Adrenal gland (tissue), 5 donors: Measurements from ENCODE around the gene ANK2.

ENCODE experiments used
- POLR2A ChIP-seq, 2 donors: fragments of 450-650 bp; IDR thresholded peaks; one replicate each; pipeline ENCODE4 v1.6.1; 2017; ENCODE audit warnings: antibody characterized with exemption in 2 of 2, mild to moderate bottlenecking in 2 of 2, moderate library complexity in 1 of 2
- TF ChIP-seq, protein P1 (sequence below), 6 experiments: fragments of 450-650 bp in 4 of 6; fragments of 200-600 bp in 2 of 6; sonication (generic) in 1 of 6; IDR thresholded peaks; 1 replicate in 5 of 6; 2 replicates in 1 of 6; pipeline versions ENCODE4 v1.5.1 to v1.8.0; 2016 to 2021; ENCODE audit warnings: antibody characterized with exemption in 6 of 6, mild to moderate bottlenecking in 2 of 6, moderate library complexity in 1 of 6
- donor health status: DM: no; HTN: no; CAD: no.

DNA sequence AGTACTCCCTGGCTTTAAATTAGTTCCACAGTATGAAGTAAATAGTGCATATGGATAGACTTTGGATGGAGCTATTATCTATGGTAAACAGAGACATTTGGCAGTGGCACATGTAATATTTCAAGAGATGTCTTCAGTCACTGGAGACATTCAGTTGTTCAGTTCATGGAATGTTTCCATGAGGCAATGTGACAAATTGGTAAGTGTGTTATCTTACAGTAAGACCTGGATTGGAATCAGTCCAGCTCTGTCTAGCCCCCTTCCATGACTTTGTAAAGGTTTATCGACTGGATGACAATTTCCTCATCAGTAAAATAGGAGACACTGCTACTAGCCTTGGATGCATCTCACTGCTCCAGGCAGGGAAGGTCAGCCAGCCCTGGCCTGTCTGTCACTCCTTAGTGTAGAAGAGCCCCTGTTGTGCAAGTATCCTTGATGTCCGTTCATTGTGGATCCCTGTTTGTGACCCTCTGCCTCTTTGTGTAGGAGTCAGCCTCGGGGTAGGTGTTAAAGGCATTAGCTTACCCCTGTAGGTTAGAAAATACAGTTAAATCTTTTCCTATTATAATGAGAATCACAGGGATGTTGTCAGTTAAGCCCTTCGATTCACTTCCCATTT, 335.9 kb downstream of the ANK2 start:
- TF ChIP-seq, protein P1, sequence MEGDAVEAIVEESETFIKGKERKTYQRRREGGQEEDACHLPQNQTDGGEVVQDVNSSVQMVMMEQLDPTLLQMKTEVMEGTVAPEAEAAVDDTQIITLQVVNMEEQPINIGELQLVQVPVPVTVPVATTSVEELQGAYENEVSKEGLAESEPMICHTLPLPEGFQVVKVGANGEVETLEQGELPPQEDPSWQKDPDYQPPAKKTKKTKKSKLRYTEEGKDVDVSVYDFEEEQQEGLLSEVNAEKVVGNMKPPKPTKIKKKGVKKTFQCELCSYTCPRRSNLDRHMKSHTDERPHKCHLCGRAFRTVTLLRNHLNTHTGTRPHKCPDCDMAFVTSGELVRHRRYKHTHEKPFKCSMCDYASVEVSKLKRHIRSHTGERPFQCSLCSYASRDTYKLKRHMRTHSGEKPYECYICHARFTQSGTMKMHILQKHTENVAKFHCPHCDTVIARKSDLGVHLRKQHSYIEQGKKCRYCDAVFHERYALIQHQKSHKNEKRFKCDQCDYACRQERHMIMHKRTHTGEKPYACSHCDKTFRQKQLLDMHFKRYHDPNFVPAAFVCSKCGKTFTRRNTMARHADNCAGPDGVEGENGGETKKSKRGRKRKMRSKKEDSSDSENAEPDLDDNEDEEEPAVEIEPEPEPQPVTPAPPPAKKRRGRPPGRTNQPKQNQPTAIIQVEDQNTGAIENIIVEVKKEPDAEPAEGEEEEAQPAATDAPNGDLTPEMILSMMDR (IDR thresholded peaks at IDR 0.05): no peak
- TF ChIP-seq POLR2A (IDR thresholded peaks at IDR 0.05): no peak
